Measurements from ENCODE around the gene PRR18. TPM values are rescaled to one million over a fixed set of nuclear protein-coding genes. Genes with fewer than 3 reads are reported as not detected.
"Not testable (repeated sequence)": the region's sequence is repeated elsewhere in the genome, so short reads cannot be mapped to it uniquely, and the experiment has no call there.

The PRR18 gene
- total RNA-seq, 2 donors from 2014 or later: not detected

DNA sequence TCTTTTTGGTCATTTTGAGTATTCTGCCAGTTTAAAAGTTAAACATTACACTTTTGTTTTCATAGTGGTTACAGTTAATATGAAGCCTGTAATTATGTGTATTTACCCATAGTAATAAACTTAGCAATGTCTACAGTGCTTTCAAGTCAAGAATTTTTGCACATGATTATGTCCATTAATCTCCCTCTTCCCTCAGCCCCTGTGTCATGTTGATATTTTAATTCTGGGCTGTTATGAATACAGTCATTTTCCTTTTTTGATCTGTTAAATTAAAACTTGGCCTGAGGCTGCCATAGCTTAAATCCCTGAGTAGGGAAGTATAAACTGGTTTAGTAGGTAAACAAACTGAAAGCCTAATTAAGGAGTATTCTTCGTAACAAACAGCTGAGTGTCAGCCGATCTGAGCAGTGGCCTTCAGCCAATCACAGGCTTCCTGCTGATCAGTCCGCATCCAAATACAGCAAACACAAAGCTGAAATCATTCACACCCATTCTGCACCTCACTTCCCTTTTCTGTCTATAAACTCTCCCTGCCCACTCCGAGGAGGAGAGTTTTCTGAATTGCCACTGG, 43.6 kb upstream of the PRR18 start:
- no peak overlapping the region for H3K4me3 ChIP-seq
- DNase-seq (ENCODE audit: low spot score): no peak
- no peaks in the 10 kb centered on the region for H3K36me3 ChIP-seq
- H3K27ac ChIP-seq: no peak overlapping the region
- H3K4me1 ChIP-seq: no peaks in the 10 kb centered on the region
- H3K27me3 ChIP-seq: no peaks in the 10 kb centered on the region
- TF ChIP-seq, protein P1, sequence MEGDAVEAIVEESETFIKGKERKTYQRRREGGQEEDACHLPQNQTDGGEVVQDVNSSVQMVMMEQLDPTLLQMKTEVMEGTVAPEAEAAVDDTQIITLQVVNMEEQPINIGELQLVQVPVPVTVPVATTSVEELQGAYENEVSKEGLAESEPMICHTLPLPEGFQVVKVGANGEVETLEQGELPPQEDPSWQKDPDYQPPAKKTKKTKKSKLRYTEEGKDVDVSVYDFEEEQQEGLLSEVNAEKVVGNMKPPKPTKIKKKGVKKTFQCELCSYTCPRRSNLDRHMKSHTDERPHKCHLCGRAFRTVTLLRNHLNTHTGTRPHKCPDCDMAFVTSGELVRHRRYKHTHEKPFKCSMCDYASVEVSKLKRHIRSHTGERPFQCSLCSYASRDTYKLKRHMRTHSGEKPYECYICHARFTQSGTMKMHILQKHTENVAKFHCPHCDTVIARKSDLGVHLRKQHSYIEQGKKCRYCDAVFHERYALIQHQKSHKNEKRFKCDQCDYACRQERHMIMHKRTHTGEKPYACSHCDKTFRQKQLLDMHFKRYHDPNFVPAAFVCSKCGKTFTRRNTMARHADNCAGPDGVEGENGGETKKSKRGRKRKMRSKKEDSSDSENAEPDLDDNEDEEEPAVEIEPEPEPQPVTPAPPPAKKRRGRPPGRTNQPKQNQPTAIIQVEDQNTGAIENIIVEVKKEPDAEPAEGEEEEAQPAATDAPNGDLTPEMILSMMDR (IDR thresholded peaks at IDR 0.05): no peak
- H3K9me3 ChIP-seq: no peaks in the 10 kb centered on the region

DNA sequence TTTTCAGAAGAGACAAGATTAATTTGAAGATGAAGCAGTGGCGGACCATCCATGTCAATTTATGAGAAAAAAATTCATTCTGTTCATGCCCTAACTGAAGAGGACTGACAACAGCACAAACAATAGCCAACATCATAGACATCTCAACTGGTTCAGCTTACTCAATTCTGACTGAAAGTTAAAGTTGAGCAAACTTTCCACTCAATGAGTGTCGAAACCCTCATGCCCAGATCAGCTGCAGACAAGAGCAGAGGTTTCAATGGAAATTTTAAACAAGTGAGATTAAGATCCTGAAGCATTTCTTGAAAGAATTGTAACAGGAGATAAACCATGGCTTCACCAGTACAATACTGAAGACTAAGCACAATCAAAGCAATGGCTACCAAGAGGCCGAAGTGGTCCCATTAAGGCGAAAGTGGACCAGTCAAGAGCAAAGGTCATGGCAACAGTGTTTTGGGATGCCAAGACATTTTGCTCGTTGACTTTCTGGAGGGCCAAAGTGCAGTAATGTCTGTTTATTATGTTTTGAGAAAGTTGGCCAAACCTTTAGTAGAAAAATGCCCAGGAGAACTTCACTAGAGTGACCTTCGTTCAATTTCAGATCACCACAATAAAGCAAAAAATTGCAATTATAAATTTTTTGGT, 40.2 kb upstream of the PRR18 start:
- H3K4me3 ChIP-seq: no peak overlapping the region
- H3K36me3 ChIP-seq: no peaks in the 10 kb centered on the region
- H3K9me3 ChIP-seq: no peaks in the 10 kb centered on the region
- no peaks in the 10 kb centered on the region for H3K27me3 ChIP-seq
- peaks cover 0 to 2% of the 10 kb centered on the region in 2 donors for H3K4me1 ChIP-seq
- H3K27ac ChIP-seq: no peak overlapping the region
- TF ChIP-seq, protein P1 (IDR thresholded peaks at IDR 0.05): no peak
- DNase-seq (ENCODE audit: low spot score): no peak

DNA sequence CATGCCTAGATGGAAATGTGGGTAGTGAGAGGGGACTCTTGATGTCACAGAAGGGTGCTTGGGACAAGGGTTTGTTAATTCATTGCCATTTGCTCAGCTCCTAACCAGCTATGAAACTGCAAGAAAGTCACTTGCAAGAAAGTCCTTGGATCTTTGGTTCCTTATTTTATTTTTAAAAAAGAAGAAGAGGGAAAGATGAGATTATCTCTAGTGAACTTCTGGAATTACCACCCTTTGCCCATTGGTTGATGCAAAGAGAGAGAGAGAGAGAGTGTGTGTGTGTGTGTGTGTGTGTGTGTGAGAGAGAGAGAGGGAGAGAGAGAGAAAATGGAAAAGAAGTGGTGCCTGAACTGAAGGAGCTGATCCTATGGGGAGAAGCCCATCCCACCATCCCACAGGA, 38.8 kb upstream of the PRR18 start:
- Histone ChIP-seq H3K27me3 (no peaks in the 10 kb centered on the region), H3K9me3 (no peaks in the 10 kb centered on the region), H3K36me3 (no peaks in the 10 kb centered on the region), H3K4me3 (no peak overlapping the region), H3K4me1 (peaks cover 0 to 9% of the 10 kb centered on the region in 2 donors), H3K27ac (no peak overlapping the region)
- TF ChIP-seq, protein P1 (IDR thresholded peaks at IDR 0.05): no peak
- no peak for DNase-seq (ENCODE audit: low spot score)

DNA sequence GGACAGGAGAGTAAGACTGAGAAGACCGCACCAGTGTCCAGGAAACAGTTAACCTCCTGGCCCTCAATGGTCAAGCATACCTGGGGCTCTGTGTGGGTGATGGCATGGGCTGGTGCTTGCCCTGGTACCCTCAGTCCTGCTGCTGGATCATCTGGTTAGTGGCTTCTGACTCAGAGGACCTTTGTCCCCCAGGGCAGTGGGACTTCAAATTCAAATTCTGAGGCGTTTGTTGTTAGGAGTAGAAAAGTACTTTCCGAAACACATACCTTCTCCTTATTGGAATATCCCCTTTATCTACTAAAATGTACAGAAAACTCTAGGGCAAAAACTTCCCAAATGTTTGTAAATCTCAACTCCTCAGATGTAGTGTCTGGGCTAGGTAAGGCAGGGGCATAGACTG, 38.3 kb upstream of the PRR18 start:
- TF ChIP-seq, protein P1 (IDR thresholded peaks at IDR 0.05): no peak
- Histone ChIP-seq H3K4me1 (peaks cover 0 to 14% of the 10 kb centered on the region in 2 donors), H3K36me3 (no peaks in the 10 kb centered on the region), H3K27me3 (no peaks in the 10 kb centered on the region), H3K27ac (no peak overlapping the region), H3K9me3 (no peaks in the 10 kb centered on the region), H3K4me3 (no peak overlapping the region)
- DNase-seq (ENCODE audit: low spot score): no peak

DNA sequence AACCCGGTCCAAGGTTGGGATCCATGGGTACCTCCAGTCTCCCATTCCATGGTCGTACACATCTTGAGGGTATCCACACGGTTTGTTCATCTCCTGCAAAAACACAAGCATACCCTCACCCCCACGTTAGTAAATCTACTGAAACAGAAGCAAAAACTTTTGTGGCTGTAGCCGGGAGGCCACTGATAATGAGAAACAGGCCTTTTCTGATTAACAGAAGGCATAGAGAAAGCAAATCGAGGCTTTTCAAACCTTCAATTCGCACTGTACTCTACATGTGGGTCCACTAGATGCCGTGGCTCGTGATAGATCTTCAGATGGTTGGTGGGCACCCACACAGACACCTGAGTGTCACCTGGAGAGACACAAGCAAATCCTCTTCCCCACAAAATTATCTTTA, 37.5 kb upstream of the PRR18 start:
- peaks cover 0 to 22% of the 10 kb centered on the region in 2 donors for H3K4me1 ChIP-seq
- H3K36me3 ChIP-seq; H3K9me3 ChIP-seq; H3K4me3 ChIP-seq; H3K27ac ChIP-seq; DNase-seq (ENCODE audit: low spot score); H3K27me3 ChIP-seq: not testable (repeated sequence)

DNA sequence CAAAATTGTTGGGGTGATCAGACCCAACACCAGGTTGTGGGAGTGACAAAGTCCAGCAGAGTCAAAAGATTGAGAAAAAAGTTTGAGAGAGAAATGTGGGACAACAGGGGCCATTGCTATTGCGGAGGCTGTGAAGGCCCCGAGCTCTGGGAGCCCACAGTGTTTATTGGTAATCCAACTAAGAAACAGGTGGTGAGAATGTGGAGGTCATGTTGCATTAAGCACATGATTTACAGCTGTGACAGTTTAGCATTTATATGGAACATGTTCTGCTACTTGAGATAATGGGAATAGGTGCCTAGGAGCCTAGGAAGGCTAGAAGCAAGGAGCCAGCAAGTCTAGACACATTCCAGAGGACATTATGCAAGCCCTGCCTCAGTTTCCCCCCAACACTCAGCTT, 36.7 kb upstream of the PRR18 start:
- not testable (repeated sequence) for H3K9me3 ChIP-seq; H3K4me3 ChIP-seq; H3K27ac ChIP-seq; H3K36me3 ChIP-seq; H3K27me3 ChIP-seq; DNase-seq (ENCODE audit: low spot score)
- H3K4me1 ChIP-seq: peaks cover 0 to 29% of the 10 kb centered on the region in 2 donors

DNA sequence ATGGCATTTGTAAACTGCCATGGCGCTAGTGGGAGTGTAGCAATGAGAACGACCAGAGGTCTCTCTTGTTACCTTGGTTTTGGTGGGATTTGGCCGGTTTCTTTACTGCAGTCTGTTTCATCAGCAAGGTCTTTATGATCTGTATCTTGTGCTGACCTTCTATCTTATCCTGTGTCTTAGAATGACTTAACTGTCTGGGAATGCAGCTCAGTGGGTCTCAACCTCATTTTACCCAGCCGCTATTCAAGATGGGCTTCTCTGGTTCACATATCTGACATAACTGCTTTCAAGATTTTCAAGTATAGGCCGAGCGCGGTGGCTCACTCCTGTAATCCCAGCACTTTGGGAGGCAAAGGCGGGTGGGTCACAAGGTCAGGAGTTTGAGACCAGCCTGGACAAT, 36.0 kb upstream of the PRR18 start:
- Histone ChIP-seq H3K9me3 (no peaks in the 10 kb centered on the region), H3K4me1 (peaks cover 0 to 36% of the 10 kb centered on the region in 2 donors), H3K36me3 (no peaks in the 10 kb centered on the region), H3K27me3 (no peaks in the 10 kb centered on the region), H3K27ac (no peak overlapping the region), H3K4me3 (no peak overlapping the region)
- TF ChIP-seq, protein P1 (IDR thresholded peaks at IDR 0.05): no peak
- no peak for DNase-seq (ENCODE audit: low spot score)

All from right atrium auricular region (tissue), 2 donors.